Immature natural killer cell (primary cell): ENCODE measurements around the gene PIP5K1B. TPM values are rescaled to one million over a fixed set of nuclear protein-coding genes. Genes with fewer than 3 reads are reported as not detected.

Experiments used
- DNase-seq, 3 donors: peaks; one replicate each; pipeline ENCODE4 v3.0.0; 2022; ENCODE audit warnings: mixed read lengths in 1 of 3
- H3K27ac Mint-ChIP-seq, 6 donors: one replicate each; pipeline ENCODE4 v1.8.0; 2020; ENCODE audit warnings: mixed read lengths in 6 of 6, mild to moderate bottlenecking in 5 of 6, inconsistent platforms in 4 of 6, moderate library complexity in 3 of 6
- H3K27me3 Mint-ChIP-seq, 3 donors: one replicate each; pipeline ENCODE4 v1.8.0; 2020 to 2021; ENCODE audit warnings: low read depth in 3 of 3, mild to moderate bottlenecking in 3 of 3, mixed read lengths in 3 of 3, moderate library complexity in 3 of 3, inconsistent platforms in 1 of 3
- H3K36me3 Mint-ChIP-seq, 3 donors: one replicate each; pipeline ENCODE4 v1.8.0; 2020; ENCODE audit warnings: mixed read lengths in 3 of 3, inconsistent platforms in 2 of 3, mild to moderate bottlenecking in 2 of 3
- H3K4me1 Mint-ChIP-seq, 2 donors: one replicate each; pipeline ENCODE4 v1.8.0; 2020; ENCODE audit warnings: inconsistent platforms in 2 of 2, mild to moderate bottlenecking in 2 of 2, mixed read lengths in 2 of 2, moderate library complexity in 1 of 2
- H3K4me3 Mint-ChIP-seq, 5 donors: one replicate each; pipeline ENCODE4 v1.8.0; 2020; ENCODE audit warnings: mild to moderate bottlenecking in 5 of 5, mixed read lengths in 5 of 5, inconsistent platforms in 3 of 5, moderate library complexity in 3 of 5
- H3K9me3 Mint-ChIP-seq, 6 donors: one replicate each; pipeline ENCODE4 v1.8.0; 2020; ENCODE audit warnings: mild to moderate bottlenecking in 6 of 6, mixed read lengths in 6 of 6, inconsistent platforms in 4 of 6, moderate library complexity in 3 of 6
- polyA plus RNA-seq, 3 donors: library from polyadenylated mRNA; unstranded; fragments of 300-500 nt; fragmentation: Illumina TruSeq; gene quantifications; one replicate each; pipeline ENCODE4 v1.2.3, GENCODE V29; 2021

Gene PIP5K1B
- polyA plus RNA-seq, 3 donors from 2014 or later: not detected

DNA sequence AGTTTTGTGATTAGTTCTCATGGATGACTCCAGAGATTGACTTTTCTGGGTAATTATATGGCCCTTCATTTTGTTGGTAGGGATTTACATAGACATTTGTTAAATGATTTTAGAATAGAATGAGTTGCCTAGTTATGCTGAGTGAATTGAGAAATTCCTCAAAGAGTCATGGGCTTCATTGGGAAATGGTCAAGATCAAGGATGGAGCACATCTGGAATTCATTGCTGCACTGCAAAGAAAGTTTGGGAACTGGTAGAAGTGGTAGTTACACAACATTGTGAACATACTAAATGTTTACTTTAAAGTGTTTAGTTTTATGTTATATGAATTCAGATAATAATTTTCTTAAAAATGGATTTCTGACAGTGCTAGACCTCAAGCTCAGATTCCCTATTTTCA is 46.5 kb downstream of the PIP5K1B start:
- Mint-ChIP-seq H3K36me3 (no peaks in the 10 kb centered on the region), H3K27ac (no peak overlapping the region), H3K4me1 (no peaks in the 10 kb centered on the region), H3K4me3 (no peak overlapping the region), H3K9me3 (no peaks in the 10 kb centered on the region), H3K27me3 (peaks cover 0 to 8% (median 2%) of the 10 kb centered on the region in 3 donors)
- DNase-seq: no peak

DNA sequence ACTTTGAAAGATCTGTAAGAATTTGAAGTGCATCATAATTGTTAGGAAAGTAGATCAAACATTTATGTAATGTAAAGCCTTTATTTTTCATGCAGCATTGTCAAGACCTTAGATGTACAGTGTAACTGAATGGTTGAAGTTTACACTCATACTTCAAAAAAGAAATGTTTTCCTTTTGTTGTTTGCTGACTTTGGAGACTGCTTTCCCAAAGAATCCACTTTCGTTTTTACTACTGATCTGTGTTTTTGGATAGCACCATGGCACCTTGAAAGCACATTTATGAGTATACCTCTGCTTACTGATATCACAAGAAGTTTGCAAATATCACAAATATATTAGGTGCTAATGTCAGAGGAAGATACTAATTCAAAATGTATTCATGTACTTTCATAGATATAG is 50.0 kb downstream of the PIP5K1B start:
- H3K4me1 Mint-ChIP-seq: no peaks in the 10 kb centered on the region

GRCh38 chr9:68755752-68756151 is 50.7 kb downstream of the PIP5K1B start:
- Mint-ChIP-seq H3K27me3 (peaks cover 4 to 10% (median 9%) of the 10 kb centered on the region in 3 donors), H3K36me3 (peaks cover 0 to 2% (median 0%) of the 10 kb centered on the region in 3 donors), H3K4me1 (no peaks in the 10 kb centered on the region)

More for the DNA sequence above, 50.0 kb downstream of the PIP5K1B start:
- H3K9me3 Mint-ChIP-seq: peaks cover 0 to 12% (median 3%) of the 10 kb centered on the region in 6 donors
- H3K4me3 Mint-ChIP-seq: no peak overlapping the region
- peaks cover 4 to 10% (median 9%) of the 10 kb centered on the region in 3 donors for H3K27me3 Mint-ChIP-seq
- no peak overlapping the region for H3K27ac Mint-ChIP-seq
- no peak for DNase-seq
- peaks cover 0 to 2% (median 0%) of the 10 kb centered on the region in 3 donors for H3K36me3 Mint-ChIP-seq

DNA sequence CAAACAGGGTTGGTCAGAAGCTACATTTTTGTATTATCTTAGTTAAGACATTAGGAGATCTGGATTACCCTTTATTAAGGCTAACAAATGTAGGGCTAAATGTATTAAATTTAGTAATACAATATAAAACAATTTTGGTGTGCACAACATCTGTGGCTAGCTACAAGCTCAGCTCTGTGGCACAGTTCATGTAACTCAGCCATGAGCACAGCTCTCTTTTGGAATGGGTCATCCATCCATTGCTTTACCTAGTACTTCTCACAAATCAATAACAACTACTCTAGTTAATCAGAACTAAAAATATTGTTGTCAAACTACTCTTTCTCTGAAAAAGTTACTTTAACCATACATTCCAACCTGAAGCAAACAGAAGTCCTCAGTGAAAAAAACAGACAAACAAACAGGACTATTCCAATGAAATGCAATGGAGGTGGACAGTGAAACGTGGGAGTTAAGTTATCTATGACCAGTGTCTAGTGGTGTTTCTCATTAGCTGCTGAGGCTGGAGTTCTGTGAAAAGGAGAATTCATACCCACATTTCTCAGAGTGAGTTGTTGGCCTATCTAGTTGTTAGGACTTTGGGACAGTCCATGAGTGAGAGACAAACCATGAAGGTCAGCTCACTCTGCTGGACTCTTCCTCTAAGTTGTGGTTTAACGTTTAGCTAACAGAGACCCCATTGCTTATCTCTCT is 55.1 kb downstream of the PIP5K1B start:
- peaks cover 7% of the 10 kb centered on the region in 3 donors for H3K27me3 Mint-ChIP-seq
- no peak overlapping the region for H3K4me3 Mint-ChIP-seq
- peaks cover 0 to 2% (median 0%) of the 10 kb centered on the region in 3 donors for H3K36me3 Mint-ChIP-seq

More at GRCh38 chr9:68755752-68756151, 50.7 kb downstream of the PIP5K1B start:
- H3K27ac Mint-ChIP-seq: no peak overlapping the region
- no peak for DNase-seq
- H3K9me3 Mint-ChIP-seq: peaks cover 0 to 12% (median 3%) of the 10 kb centered on the region in 6 donors
- no peak overlapping the region for H3K4me3 Mint-ChIP-seq

DNA sequence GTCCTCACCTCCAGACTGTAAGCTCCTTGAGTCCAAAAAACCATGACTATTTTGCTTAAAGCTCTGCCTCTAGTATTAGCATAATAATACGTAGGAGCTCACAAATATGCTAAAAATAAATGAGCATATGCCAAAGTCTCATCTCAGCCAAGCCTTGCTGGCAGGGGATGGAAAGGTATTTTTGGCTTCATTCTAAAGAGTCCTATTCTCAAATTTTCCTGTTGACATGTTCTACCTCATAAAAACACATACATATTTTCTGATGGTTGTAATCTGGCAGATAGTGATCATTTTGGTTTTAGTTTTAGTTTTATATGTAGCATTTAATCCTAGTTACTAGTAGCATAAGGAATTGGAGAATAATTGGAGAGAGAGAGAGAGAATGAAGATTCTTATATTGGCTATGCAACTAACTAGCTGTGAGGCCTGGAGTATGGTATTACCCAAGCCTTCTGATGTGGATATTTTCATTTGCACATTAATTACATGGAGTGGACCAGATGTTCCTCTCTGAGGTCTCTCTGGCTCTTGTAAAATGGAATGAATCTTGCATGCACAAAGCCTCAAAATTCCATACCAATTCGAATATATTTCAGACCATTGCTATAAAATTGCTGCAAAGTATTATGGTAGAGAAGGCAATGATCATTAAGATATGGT is 55.8 kb downstream of the PIP5K1B start:
- no peak overlapping the region for H3K4me3 Mint-ChIP-seq
- no peaks in the 10 kb centered on the region for H3K4me1 Mint-ChIP-seq
- no peak for DNase-seq
- peaks cover 0 to 2% (median 0%) of the 10 kb centered on the region in 3 donors for H3K36me3 Mint-ChIP-seq
- H3K27ac Mint-ChIP-seq: no peak overlapping the region
- H3K27me3 Mint-ChIP-seq: peaks cover 5 to 7% (median 7%) of the 10 kb centered on the region in 3 donors
- peaks cover 0 to 12% (median 3%) of the 10 kb centered on the region in 6 donors for H3K9me3 Mint-ChIP-seq

More for the DNA sequence above, 55.1 kb downstream of the PIP5K1B start:
- no peaks in the 10 kb centered on the region for H3K4me1 Mint-ChIP-seq
- no peak overlapping the region for H3K27ac Mint-ChIP-seq
- H3K9me3 Mint-ChIP-seq: peaks cover 0 to 12% (median 3%) of the 10 kb centered on the region in 6 donors
- DNase-seq: no peak

DNA sequence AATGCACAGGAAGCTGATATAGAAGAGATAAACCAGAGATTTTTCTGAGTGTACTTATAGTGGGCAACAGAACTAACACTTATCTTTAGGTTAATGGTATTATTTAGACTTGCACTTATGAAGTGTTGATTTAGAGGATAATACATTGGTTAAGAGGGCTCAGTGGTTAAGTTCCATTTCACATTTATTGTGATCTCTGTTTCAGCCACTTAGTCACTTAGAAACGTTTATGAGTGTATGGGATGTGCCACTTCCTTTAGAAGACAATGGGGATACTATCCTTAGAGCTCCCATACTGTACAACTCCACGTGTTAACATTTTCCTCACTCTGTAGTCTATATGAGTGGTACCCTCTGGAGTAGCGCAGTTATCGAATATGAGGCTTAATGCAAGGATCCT is 57.5 kb downstream of the PIP5K1B start:
- H3K4me3 Mint-ChIP-seq: no peak overlapping the region
- H3K27ac Mint-ChIP-seq: no peak overlapping the region
- H3K4me1 Mint-ChIP-seq: no peaks in the 10 kb centered on the region
- peaks cover 6 to 7% (median 7%) of the 10 kb centered on the region in 3 donors for H3K27me3 Mint-ChIP-seq
- peaks cover 0 to 12% (median 3%) of the 10 kb centered on the region in 6 donors for H3K9me3 Mint-ChIP-seq
- peaks cover 0 to 2% (median 0%) of the 10 kb centered on the region in 3 donors for H3K36me3 Mint-ChIP-seq
- DNase-seq: no peak

GRCh38 chr9:68763104-68763503 is 58.1 kb downstream of the PIP5K1B start:
- Mint-ChIP-seq H3K9me3 (peaks cover 0 to 11% (median 3%) of the 10 kb centered on the region in 6 donors), H3K27me3 (peaks cover 6% of the 10 kb centered on the region in 3 donors), H3K27ac (no peak overlapping the region), H3K36me3 (peaks cover 0 to 2% (median 0%) of the 10 kb centered on the region in 3 donors), H3K4me1 (no peaks in the 10 kb centered on the region), H3K4me3 (no peak overlapping the region)
- no peak for DNase-seq

DNA sequence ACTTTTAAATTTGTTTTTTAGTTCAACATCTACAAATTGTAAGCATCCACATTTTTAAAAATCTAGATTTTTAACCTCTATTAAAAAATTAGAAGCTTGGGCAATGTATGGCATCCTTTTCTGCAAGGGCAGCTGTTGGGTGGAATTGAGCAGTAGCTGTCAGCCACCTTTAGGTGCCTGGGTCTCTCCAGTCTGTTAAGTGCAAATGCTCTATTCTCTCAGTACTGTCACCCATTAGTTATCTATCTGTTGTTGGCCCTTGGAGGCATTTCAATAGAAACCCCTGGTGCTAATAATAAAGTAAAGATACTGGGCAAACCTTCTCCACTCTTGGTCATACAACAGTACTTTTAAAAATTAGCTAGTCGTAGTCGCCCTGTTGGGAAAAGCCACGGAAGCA is 63.6 kb downstream of the PIP5K1B start:
- no peak overlapping the region for H3K4me3 Mint-ChIP-seq
- peaks cover 0 to 4% (median 0%) of the 10 kb centered on the region in 3 donors for H3K27me3 Mint-ChIP-seq
- H3K36me3 Mint-ChIP-seq: no peaks in the 10 kb centered on the region
- H3K9me3 Mint-ChIP-seq: no peaks in the 10 kb centered on the region
- no peak for DNase-seq
- no peak overlapping the region for H3K27ac Mint-ChIP-seq
- no peaks in the 10 kb centered on the region for H3K4me1 Mint-ChIP-seq

DNA sequence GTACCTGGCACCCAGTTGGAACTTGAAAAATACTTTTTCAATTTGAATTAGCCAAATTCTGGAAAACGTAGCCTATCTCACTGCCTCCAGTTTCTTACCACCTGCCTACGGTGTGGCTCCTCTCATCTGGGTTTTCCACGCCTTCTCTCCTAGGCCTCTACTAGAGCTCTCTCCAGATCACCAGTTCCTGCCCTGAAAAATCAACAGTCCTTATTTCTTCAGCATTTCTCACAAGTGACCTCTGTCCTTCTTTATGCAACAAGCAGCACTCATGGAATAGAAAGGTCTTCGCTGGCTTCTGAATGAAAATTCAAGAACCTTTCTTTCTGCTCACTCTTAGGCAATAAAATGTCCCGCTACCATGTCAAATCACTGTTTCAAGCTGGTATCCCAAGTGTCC is 64.8 kb downstream of the PIP5K1B start:
- H3K27ac Mint-ChIP-seq: no peak overlapping the region
- peaks cover 0 to 9% (median 0%) of the 10 kb centered on the region in 3 donors for H3K27me3 Mint-ChIP-seq
- H3K4me3 Mint-ChIP-seq: no peak overlapping the region
- H3K4me1 Mint-ChIP-seq: no peaks in the 10 kb centered on the region
- H3K36me3 Mint-ChIP-seq: no peaks in the 10 kb centered on the region
- DNase-seq: no peak
- no peaks in the 10 kb centered on the region for H3K9me3 Mint-ChIP-seq

DNA sequence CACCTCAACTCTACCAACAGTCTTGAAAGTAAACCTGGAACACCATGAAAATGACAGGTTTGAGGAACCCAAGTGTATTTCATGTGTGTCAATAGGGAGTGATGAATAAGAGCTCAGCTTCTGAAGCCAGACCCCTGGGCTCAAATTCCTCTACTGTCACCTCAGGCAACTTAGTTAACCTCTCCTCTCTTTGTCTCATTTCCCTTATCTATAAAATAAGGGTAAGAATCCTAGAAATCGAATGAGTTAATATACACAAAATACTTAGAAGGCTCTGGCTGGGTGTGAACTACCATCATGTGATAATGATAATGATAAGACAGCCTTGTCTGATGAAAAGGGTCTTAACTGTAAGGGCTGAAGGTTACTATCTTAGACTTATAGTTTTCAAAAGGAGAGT is 66.3 kb downstream of the PIP5K1B start:
- no peak overlapping the region for H3K27ac Mint-ChIP-seq
- no peak overlapping the region for H3K4me3 Mint-ChIP-seq
- no peak for DNase-seq
- peaks cover 0 to 11% (median 0%) of the 10 kb centered on the region in 3 donors for H3K27me3 Mint-ChIP-seq
- H3K36me3 Mint-ChIP-seq: no peaks in the 10 kb centered on the region
- no peaks in the 10 kb centered on the region for H3K9me3 Mint-ChIP-seq
- H3K4me1 Mint-ChIP-seq: no peaks in the 10 kb centered on the region

DNA sequence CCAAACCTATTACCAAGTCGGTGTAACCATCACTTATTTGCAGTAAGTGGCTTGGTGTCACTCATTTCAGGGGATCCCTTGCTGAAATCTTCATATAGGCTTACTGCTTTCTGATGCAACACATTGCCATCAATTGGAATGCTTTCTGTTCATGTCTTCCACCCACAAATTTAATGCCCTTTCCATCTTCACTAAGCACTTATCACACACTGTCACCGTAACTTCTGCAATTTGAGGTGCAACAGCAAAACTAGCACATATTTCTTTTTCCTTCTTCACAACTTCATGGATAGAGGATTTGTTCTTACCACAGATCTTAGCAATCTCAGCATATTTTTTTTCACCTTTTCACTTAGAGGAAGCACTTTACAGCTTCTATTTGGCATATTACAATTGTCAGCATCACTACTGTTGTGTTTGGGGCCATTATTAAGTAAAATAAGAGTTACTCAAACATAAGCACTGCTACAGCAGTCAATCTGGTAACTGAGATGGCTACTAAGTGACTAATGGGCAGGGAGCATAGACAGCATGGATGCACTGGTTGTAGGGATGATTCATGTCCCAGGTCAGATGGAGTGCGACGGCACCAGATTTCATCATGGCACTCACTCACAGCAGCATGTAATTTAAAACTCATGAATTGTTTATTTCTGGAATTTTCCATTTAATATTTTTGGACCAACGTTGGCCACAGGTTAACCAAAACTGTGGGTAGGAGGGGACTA is 70.1 kb downstream of the PIP5K1B start:
- no peaks in the 10 kb centered on the region for H3K36me3 Mint-ChIP-seq
- H3K27ac Mint-ChIP-seq: no peak overlapping the region
- no peaks in the 10 kb centered on the region for H3K9me3 Mint-ChIP-seq
- no peaks in the 10 kb centered on the region for H3K4me1 Mint-ChIP-seq
- peaks cover 0 to 10% (median 0%) of the 10 kb centered on the region in 3 donors for H3K27me3 Mint-ChIP-seq
- H3K4me3 Mint-ChIP-seq: no peak overlapping the region
- no peak for DNase-seq

GRCh38 chr9:68777070-68777763 is 72.2 kb downstream of the PIP5K1B start:
- H3K9me3 Mint-ChIP-seq: no peaks in the 10 kb centered on the region
- peaks cover 0 to 8% (median 0%) of the 10 kb centered on the region in 3 donors for H3K27me3 Mint-ChIP-seq
- no peaks in the 10 kb centered on the region for H3K36me3 Mint-ChIP-seq
- H3K4me1 Mint-ChIP-seq: peaks cover 5 to 6% of the 10 kb centered on the region in 2 donors
- H3K4me3 Mint-ChIP-seq: no peak overlapping the region
- DNase-seq: no peak
- H3K27ac Mint-ChIP-seq: no peak overlapping the region

DNA sequence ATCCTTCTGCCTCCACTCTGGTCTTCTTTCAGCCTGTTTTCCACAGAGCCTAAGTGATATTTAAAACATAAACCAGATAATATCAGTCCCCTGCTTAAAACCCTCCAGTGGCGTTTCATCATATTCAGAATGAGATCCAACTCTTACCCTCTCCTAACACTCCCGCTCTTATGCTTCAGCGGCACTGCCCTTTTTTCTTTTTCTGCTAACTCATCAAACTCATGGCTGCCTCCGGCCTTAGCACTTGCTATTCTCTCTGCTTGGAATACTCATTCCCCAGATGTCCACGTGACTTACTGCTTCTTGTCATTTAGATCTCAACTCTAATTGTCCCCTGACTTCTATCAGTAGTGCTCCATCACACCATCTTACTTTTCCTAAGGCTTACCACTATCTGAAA is 73.6 kb downstream of the PIP5K1B start:
- H3K4me1 Mint-ChIP-seq: peaks cover 5 to 6% of the 10 kb centered on the region in 2 donors
- no peak overlapping the region for H3K4me3 Mint-ChIP-seq
- no peaks in the 10 kb centered on the region for H3K9me3 Mint-ChIP-seq
- H3K27ac Mint-ChIP-seq: no peak overlapping the region
- no peaks in the 10 kb centered on the region for H3K36me3 Mint-ChIP-seq
- DNase-seq: no peak
- H3K27me3 Mint-ChIP-seq: peaks cover 0 to 8% (median 0%) of the 10 kb centered on the region in 3 donors
